NCI-H2107 treated with DMSO at 0.1 percent for 48 hours (cell line): ENCODE data around the gene LTF.

Source experiments
- DNase-seq: peaks from one replicate; lab custom pipeline; 2025; ENCODE audit not compliant: unreplicated experiment; lab: John Stamatoyannopoulos, UW

The LTF gene

GRCh38 chr3:46470831-46471230 is 6.1 kb upstream of the LTF start:
- no peak for DNase-seq

GRCh38 chr3:46469680-46470357 is 5.1 kb upstream of the LTF start:
- no peak for DNase-seq

- no peak for DNase-seq
These were observed 4.3 kb upstream of the LTF start for GRCh38 chr3:46468753-46469600.

GRCh38 chr3:46467562-46467961 is 2.9 kb upstream of the LTF start:
- DNase-seq = no peak

- DNase-seq = no peak
These were observed 2.2 kb upstream of the LTF start for GRCh38 chr3:46466871-46467403.

- no peak for DNase-seq
These were observed 1.6 kb upstream of the LTF start for GRCh38 chr3:46466273-46466672.

- DNase-seq = no peak
These were observed 453 bp upstream of the LTF start for GRCh38 chr3:46465196-46465520.

- no peak for DNase-seq
These were observed 850 bp downstream of the LTF start for GRCh38 chr3:46463868-46464241.

- DNase-seq = no peak
These were observed 1.4 kb downstream of the LTF start for GRCh38 chr3:46463120-46463867.

- no peak for DNase-seq
These were observed 2.2 kb downstream of the LTF start for GRCh38 chr3:46462511-46462910.

GRCh38 chr3:46462111-46462510 is 2.6 kb downstream of the LTF start:
- no peak for DNase-seq

- no peak for DNase-seq
These were observed 4.7 kb downstream of the LTF start for GRCh38 chr3:46460051-46460450.

GRCh38 chr3:46456118-46456517 is 8.6 kb downstream of the LTF start:
- DNase-seq = no peak

- DNase-seq = no peak
These were observed 9.2 kb downstream of the LTF start for GRCh38 chr3:46455231-46456115.

- DNase-seq = no peak
These were observed 10.1 kb downstream of the LTF start for GRCh38 chr3:46454606-46455005.

- DNase-seq = no peak
These were observed 10.5 kb downstream of the LTF start for GRCh38 chr3:46454209-46454595.

GRCh38 chr3:46453526-46454208 is 11.0 kb downstream of the LTF start:
- no peak for DNase-seq

GRCh38 chr3:46449755-46450552 is 14.8 kb downstream of the LTF start:
- no peak for DNase-seq

GRCh38 chr3:46448721-46449120 is 16.0 kb downstream of the LTF start:
- no peak for DNase-seq
